Liver (tissue), 3 donors: ENCODE measurements around the gene HOMER1.

ENCODE experiments used
- EGR1 ChIP-seq, 2 donors: IDR thresholded peaks; 2 replicates each; pipeline ENCODE4 v1.6.1; 2016 to 2018; ENCODE audit warnings: antibody characterized with exemption in 2 of 2, low read depth in 2 of 2
- FOXA1 ChIP-seq: IDR thresholded peaks from 2 replicates; pipeline ENCODE4 v1.6.1; 2016; ENCODE audit warnings: antibody characterized with exemption
- MAX ChIP-seq: IDR thresholded peaks from 2 replicates; pipeline ENCODE4 v1.6.1; 2016; ENCODE audit warnings: antibody characterized with exemption
- NR2F2 ChIP-seq: IDR thresholded peaks from 2 replicates; pipeline ENCODE4 v1.6.1; 2016; ENCODE audit warnings: antibody characterized with exemption
- RAD21 ChIP-seq, 2 donors: IDR thresholded peaks; 2 replicates each; pipeline ENCODE4 v1.6.1; 2016; ENCODE audit warnings: antibody characterized with exemption in 2 of 2, mild to moderate bottlenecking in 2 of 2
- SP1 ChIP-seq: IDR thresholded peaks from 2 replicates; pipeline ENCODE4 v1.6.1; 2018; ENCODE audit warnings: antibody characterized with exemption, mild to moderate bottlenecking
- TAF1 ChIP-seq: conservative IDR thresholded peaks from 2 replicates; pipeline ENCODE4 v1.6.1; 2016; ENCODE audit warnings: antibody characterized with exemption, mild to moderate bottlenecking
- YY1 ChIP-seq: IDR thresholded peaks from 2 replicates; pipeline ENCODE4 v1.6.1; 2016; ENCODE audit warnings: antibody characterized with exemption, mild to moderate bottlenecking
- TF ChIP-seq, protein P1 (sequence below): fragments of 150-350 bp; IDR thresholded peaks from 2 replicates; pipeline ENCODE4 v1.5.1; 2017; ENCODE audit warnings: improper control_type of control experiment, low read depth, low read length; ENCODE audit not compliant: missing input control
- TF ChIP-seq, protein P2 (sequence below): IDR thresholded peaks from 2 replicates; pipeline ENCODE4 v1.6.1; 2016; ENCODE audit warnings: antibody characterized with exemption, mild to moderate bottlenecking
- TF ChIP-seq, protein P3 (sequence below): IDR thresholded peaks from 2 replicates; pipeline ENCODE4 v1.6.1; 2016; ENCODE audit warnings: antibody characterized with exemption
- donor health status: healthy.
- donor health status: healthy.

GRCh38 chr5:79474367-79475151 is 39.4 kb downstream of the HOMER1 start:
- TF ChIP-seq, protein P1, sequence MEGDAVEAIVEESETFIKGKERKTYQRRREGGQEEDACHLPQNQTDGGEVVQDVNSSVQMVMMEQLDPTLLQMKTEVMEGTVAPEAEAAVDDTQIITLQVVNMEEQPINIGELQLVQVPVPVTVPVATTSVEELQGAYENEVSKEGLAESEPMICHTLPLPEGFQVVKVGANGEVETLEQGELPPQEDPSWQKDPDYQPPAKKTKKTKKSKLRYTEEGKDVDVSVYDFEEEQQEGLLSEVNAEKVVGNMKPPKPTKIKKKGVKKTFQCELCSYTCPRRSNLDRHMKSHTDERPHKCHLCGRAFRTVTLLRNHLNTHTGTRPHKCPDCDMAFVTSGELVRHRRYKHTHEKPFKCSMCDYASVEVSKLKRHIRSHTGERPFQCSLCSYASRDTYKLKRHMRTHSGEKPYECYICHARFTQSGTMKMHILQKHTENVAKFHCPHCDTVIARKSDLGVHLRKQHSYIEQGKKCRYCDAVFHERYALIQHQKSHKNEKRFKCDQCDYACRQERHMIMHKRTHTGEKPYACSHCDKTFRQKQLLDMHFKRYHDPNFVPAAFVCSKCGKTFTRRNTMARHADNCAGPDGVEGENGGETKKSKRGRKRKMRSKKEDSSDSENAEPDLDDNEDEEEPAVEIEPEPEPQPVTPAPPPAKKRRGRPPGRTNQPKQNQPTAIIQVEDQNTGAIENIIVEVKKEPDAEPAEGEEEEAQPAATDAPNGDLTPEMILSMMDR = no peak
- TF ChIP-seq TAF1 (no peak), RAD21 (IDR thresholded peaks at IDR 0.05) (no peak), NR2F2 (no peak), SP1 (no peak), MAX (no peak), EGR1 (IDR thresholded peaks at IDR 0.05; ENCODE audit: low read depth in 2 of 2) (no peak), YY1 (no peak), FOXA1 (no peak)
- TF ChIP-seq, protein P2, sequence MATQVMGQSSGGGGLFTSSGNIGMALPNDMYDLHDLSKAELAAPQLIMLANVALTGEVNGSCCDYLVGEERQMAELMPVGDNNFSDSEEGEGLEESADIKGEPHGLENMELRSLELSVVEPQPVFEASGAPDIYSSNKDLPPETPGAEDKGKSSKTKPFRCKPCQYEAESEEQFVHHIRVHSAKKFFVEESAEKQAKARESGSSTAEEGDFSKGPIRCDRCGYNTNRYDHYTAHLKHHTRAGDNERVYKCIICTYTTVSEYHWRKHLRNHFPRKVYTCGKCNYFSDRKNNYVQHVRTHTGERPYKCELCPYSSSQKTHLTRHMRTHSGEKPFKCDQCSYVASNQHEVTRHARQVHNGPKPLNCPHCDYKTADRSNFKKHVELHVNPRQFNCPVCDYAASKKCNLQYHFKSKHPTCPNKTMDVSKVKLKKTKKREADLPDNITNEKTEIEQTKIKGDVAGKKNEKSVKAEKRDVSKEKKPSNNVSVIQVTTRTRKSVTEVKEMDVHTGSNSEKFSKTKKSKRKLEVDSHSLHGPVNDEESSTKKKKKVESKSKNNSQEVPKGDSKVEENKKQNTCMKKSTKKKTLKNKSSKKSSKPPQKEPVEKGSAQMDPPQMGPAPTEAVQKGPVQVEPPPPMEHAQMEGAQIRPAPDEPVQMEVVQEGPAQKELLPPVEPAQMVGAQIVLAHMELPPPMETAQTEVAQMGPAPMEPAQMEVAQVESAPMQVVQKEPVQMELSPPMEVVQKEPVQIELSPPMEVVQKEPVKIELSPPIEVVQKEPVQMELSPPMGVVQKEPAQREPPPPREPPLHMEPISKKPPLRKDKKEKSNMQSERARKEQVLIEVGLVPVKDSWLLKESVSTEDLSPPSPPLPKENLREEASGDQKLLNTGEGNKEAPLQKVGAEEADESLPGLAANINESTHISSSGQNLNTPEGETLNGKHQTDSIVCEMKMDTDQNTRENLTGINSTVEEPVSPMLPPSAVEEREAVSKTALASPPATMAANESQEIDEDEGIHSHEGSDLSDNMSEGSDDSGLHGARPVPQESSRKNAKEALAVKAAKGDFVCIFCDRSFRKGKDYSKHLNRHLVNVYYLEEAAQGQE = no peak
- TF ChIP-seq, protein P3, sequence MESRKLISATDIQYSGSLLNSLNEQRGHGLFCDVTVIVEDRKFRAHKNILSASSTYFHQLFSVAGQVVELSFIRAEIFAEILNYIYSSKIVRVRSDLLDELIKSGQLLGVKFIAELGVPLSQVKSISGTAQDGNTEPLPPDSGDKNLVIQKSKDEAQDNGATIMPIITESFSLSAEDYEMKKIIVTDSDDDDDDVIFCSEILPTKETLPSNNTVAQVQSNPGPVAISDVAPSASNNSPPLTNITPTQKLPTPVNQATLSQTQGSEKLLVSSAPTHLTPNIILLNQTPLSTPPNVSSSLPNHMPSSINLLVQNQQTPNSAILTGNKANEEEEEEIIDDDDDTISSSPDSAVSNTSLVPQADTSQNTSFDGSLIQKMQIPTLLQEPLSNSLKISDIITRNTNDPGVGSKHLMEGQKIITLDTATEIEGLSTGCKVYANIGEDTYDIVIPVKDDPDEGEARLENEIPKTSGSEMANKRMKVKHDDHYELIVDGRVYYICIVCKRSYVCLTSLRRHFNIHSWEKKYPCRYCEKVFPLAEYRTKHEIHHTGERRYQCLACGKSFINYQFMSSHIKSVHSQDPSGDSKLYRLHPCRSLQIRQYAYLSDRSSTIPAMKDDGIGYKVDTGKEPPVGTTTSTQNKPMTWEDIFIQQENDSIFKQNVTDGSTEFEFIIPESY = no peak
